OCI-LY7 (cell line): ENCODE results near the gene CRYL1. TPM values are rescaled to one million over a fixed set of nuclear protein-coding genes. Genes with fewer than 3 reads are reported as not detected.

Experiments used
- BruUV-seq: library from RNA; stranded (reverse); fragments of 400-500 nt; replicated peaks from 2 replicates; lab custom pipeline; 2021; lab: Mats Ljungman, UMichigan
- CTCF ChIA-PET: fragments of 300-600 bp; sonication (Branson Sonifier 250); formaldehyde crosslinking; loops from one replicate; lab custom pipeline; 2022; ENCODE audit warnings: antibody characterized with exemption; ENCODE audit not compliant: unreplicated experiment; lab: Charles Lee
- POLR2A ChIA-PET: fragments of 300-600 bp; sonication (Branson Sonifier 250); formaldehyde crosslinking; loops from one replicate; lab custom pipeline; 2022; ENCODE audit warnings: antibody characterized with exemption; lab: Charles Lee
- DNase-seq: peaks from one replicate; pipeline ENCODE4 v3.0.0-alpha.2; 2015; ENCODE audit warnings: low spot score
- H2AFZ ChIP-seq: fragments of 200-600 bp; sonication (generic), shearing (Covaris generic); 2 replicates; pipeline ENCODE4 v1.6.1; 2014; ENCODE audit warnings: mild to moderate bottlenecking, antibody characterized with exemption, low read length, moderate library complexity
- H3K27ac ChIP-seq: fragments of 200-600 bp; sonication (generic); 2 replicates; pipeline ENCODE4 v1.5.1; 2014; ENCODE audit warnings: mixed run types, low read depth, mild to moderate bottlenecking, moderate library complexity, low read length, inconsistent platforms; ENCODE audit not compliant: poor library complexity, severe bottlenecking
- H3K36me3 ChIP-seq: fragments of 200-600 bp; sonication (generic); 2 replicates; pipeline ENCODE4 v1.6.1; 2014; ENCODE audit warnings: mild to moderate bottlenecking, antibody characterized with exemption, low read length, moderate library complexity, mixed read lengths; ENCODE audit not compliant: insufficient read depth
- H3K4me1 ChIP-seq: fragments of 200-600 bp; sonication (generic); 2 replicates; pipeline ENCODE4 v1.5.1; 2014; ENCODE audit warnings: mild to moderate bottlenecking, low read length; ENCODE audit not compliant: insufficient read depth, poor library complexity, severe bottlenecking
- H3K4me2 ChIP-seq: fragments of 200-600 bp; sonication (generic); 2 replicates; pipeline ENCODE4 v1.6.1; 2014; ENCODE audit warnings: mild to moderate bottlenecking, low read length
- H3K4me3 ChIP-seq: fragments of 200-600 bp; sonication (generic); 2 replicates; pipeline ENCODE4 v1.5.1; 2014; ENCODE audit warnings: mild to moderate bottlenecking, low read depth, low read length; ENCODE audit not compliant: poor library complexity, severe bottlenecking
- H3K79me2 ChIP-seq: fragments of 200-600 bp; sonication (generic); 2 replicates; pipeline ENCODE4 v1.6.1; 2016; ENCODE audit warnings: low read depth, mild to moderate bottlenecking, low read length, moderate library complexity, mixed read lengths; ENCODE audit not compliant: insufficient read depth
- H3K9me2 ChIP-seq: fragments of 200-600 bp; sonication (generic); 2 replicates; pipeline ENCODE4 v1.6.1; 2016; ENCODE audit warnings: mild to moderate bottlenecking, low read length, mixed read lengths; ENCODE audit not compliant: insufficient read depth
- H3K9me3 ChIP-seq: fragments of 200-600 bp; sonication (generic); 2 replicates; pipeline ENCODE4 v1.6.1; 2014; ENCODE audit warnings: mild to moderate bottlenecking, mixed run types, low read length, mixed read lengths
- H4K20me1 ChIP-seq: fragments of 200-600 bp; sonication (generic); 2 replicates; pipeline ENCODE4 v1.6.1; 2014; ENCODE audit warnings: mild to moderate bottlenecking, antibody characterized with exemption, low read length, moderate library complexity, mixed read lengths; ENCODE audit not compliant: insufficient read depth
- EZH2phosphoT487 ChIP-seq: fragments of 200-600 bp; sonication (generic); IDR thresholded peaks from 2 replicates; pipeline ENCODE4 v1.6.1; 2018; ENCODE audit warnings: low read depth, borderline replicate concordance, mild to moderate bottlenecking, mixed run types, antibody characterized with exemption, low read length, moderate library complexity, mixed read lengths
- intact Hi-C: fragments of 100-400 bp; cut with micrococcal nuclease; formaldehyde crosslinking; loops from one replicate; pipeline ENCODE4 v1.10.0; 2022; ENCODE audit not compliant: unreplicated experiment
- total RNA-seq, 2 experiments: library from RNA; depleted of rRNA in 1 of 2; stranded (reverse); fragments of >200 nt in 1 of 2; shearing (Covaris generic) in 1 of 2; gene quantifications; 2 replicates each; pipeline ENCODE4 v1.2.3, GENCODE V29; 2014 to 2022
- TF ChIP-seq, protein P1 (sequence below): fragments of 200-600 bp; sonication (generic); conservative IDR thresholded peaks from 2 replicates; pipeline ENCODE4 v1.5.1; 2014; ENCODE audit warnings: mild to moderate bottlenecking, antibody characterized with exemption, low read length, moderate library complexity, mixed read lengths

Gene CRYL1
- total RNA-seq, 2 experiments from 2014 or later, result not detected

DNA sequence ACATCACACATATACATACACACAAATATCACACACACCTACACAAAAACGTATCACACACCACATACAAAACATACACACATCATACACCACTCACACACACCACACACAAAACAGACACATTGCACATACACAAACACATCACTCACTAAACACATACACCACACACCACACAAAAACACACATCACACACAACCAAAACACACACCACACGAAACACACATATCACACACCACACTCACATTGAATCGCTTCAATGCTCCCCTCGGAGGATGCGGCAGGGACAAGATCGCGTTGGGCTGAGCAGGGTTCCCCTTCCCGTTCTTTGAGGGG, 131.5 kb downstream of the CRYL1 start:
- no peaks in the 10 kb centered on the region for H3K36me3 ChIP-seq
- intact Hi-C loops, result no loop called here
- no peaks in the 10 kb centered on the region for H3K9me2 ChIP-seq
- no peaks in the 10 kb centered on the region for H3K4me1 ChIP-seq
- TF ChIP-seq, protein P1, sequence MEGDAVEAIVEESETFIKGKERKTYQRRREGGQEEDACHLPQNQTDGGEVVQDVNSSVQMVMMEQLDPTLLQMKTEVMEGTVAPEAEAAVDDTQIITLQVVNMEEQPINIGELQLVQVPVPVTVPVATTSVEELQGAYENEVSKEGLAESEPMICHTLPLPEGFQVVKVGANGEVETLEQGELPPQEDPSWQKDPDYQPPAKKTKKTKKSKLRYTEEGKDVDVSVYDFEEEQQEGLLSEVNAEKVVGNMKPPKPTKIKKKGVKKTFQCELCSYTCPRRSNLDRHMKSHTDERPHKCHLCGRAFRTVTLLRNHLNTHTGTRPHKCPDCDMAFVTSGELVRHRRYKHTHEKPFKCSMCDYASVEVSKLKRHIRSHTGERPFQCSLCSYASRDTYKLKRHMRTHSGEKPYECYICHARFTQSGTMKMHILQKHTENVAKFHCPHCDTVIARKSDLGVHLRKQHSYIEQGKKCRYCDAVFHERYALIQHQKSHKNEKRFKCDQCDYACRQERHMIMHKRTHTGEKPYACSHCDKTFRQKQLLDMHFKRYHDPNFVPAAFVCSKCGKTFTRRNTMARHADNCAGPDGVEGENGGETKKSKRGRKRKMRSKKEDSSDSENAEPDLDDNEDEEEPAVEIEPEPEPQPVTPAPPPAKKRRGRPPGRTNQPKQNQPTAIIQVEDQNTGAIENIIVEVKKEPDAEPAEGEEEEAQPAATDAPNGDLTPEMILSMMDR, result no peak
- no peak for TF ChIP-seq EZH2phosphoT487
- no peak overlapping the region for H3K4me3 ChIP-seq
- DNase-seq, result no peak
- no peaks in the 10 kb centered on the region for H4K20me1 ChIP-seq
- CTCF ChIA-PET, result no interaction called here
- H3K9me3 ChIP-seq, result peaks cover 17% of the 10 kb centered on the region; the same call in 1 of the 2 replicates
- H3K27ac ChIP-seq, result no peak overlapping the region
- no peak overlapping the region for H3K4me2 ChIP-seq
- no peak overlapping the region for H2AFZ ChIP-seq
- no TSS peak for BruUV-seq
- H3K79me2 ChIP-seq, result no peaks in the 10 kb centered on the region
- POLR2A ChIA-PET, result no interaction called here

DNA sequence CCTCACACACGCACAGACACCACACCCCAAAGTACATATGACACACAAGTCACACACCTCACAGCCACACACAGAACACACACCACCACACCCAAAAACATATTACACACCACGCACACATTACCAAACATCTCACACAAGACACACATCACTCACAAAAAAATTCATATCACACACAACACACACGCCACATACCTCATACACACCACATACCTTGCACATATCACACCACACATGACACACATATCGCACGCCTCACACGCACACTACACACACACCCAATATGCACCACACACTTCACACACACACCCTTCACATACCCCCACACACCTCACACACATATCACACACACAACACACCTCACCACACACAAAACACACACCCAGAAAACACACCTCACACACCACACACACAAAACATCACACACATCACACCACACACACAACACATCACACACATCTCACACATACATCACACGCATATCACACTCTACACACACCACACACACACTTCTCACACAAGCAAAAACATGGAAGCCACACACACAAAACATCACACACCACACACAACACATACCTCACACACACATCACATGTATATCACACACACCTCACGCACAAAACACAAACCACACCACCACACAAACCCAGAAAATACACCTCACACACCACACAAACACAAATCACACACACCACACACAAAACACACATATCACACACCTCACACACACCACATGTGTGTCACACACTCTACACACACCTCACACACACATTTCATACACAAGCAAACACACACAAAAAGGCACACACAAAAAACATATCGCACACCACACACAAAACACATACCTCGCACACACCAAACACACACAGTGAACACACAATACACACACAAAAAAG, 132.1 kb downstream of the CRYL1 start:
- intact Hi-C loops, result no loop called here
- H3K9me3 ChIP-seq, result peaks cover 17% of the 10 kb centered on the region; the same call in 1 of the 2 replicates
- no peaks in the 10 kb centered on the region for H3K4me1 ChIP-seq
- H3K27ac ChIP-seq, result no peak overlapping the region
- H3K4me2 ChIP-seq, result no peak overlapping the region
- no peaks in the 10 kb centered on the region for H3K79me2 ChIP-seq
- TF ChIP-seq EZH2phosphoT487, result no peak
- TF ChIP-seq, protein P1, result no peak
- H3K36me3 ChIP-seq, result no peaks in the 10 kb centered on the region
- H2AFZ ChIP-seq, result no peak overlapping the region
- CTCF ChIA-PET, result no interaction called here
- no peak overlapping the region for H3K4me3 ChIP-seq
- BruUV-seq, result no TSS peak
- POLR2A ChIA-PET, result no interaction called here
- no peaks in the 10 kb centered on the region for H4K20me1 ChIP-seq
- H3K9me2 ChIP-seq, result no peaks in the 10 kb centered on the region
- no peak for DNase-seq

DNA sequence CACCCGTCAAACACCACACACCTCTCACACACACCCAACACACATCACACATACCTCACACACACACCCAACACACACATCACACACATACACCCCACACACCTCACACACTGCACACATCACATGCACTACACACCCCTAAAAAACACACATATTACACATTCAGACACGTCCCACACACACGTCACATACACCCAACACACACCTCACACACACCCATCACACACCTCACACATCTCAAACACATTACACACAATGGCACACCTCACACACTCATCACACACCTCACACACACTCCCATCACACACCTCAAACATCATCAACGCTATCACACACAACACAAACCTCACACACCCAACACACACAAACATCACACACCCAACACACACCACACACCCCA, 133.1 kb downstream of the CRYL1 start:
- no peak for TF ChIP-seq EZH2phosphoT487
- TF ChIP-seq, protein P1, result no peak
- H3K79me2 ChIP-seq, result no peaks in the 10 kb centered on the region
- no peak overlapping the region for H3K27ac ChIP-seq
- H3K36me3 ChIP-seq, result no peaks in the 10 kb centered on the region
- ChIA-PET POLR2A (no interaction called here), CTCF (no interaction called here)
- intact Hi-C loops, result no loop called here
- H3K9me3 ChIP-seq, result peaks cover 17% of the 10 kb centered on the region; the same call in 1 of the 2 replicates
- BruUV-seq, result no TSS peak
- H3K9me2 ChIP-seq, result no peaks in the 10 kb centered on the region
- no peak for DNase-seq
- no peak overlapping the region for H3K4me2 ChIP-seq
- H3K4me3 ChIP-seq, result no peak overlapping the region
- H3K4me1 ChIP-seq, result no peaks in the 10 kb centered on the region
- H4K20me1 ChIP-seq, result no peaks in the 10 kb centered on the region
- no peak overlapping the region for H2AFZ ChIP-seq
